K562 (cell line): ENCODE results near the gene ZNF778. TPM values are rescaled to one million over a fixed set of nuclear protein-coding genes. Genes with fewer than 3 reads are reported as not detected.

Source experiments
- ATAC-seq: fragments of 200-7000 bp; cut with Tn5 transposase; 3 replicates; pipeline ENCODE4 v1.9.1; 2020; ENCODE audit warnings: moderate library complexity
- BruUV-seq: library from RNA; stranded (reverse); fragments of 400-500 nt; replicated peaks from 2 replicates; lab custom pipeline; 2021; lab: Mats Ljungman, UMichigan
- CTCF ChIA-PET: fragments of 300-600 bp; formaldehyde crosslinking; extraction: SDS; loops from one replicate; lab custom pipeline; 2021; ENCODE audit warnings: low intra/inter-chr PET ratio; lab: Yijun Ruan, JAX
- POLR2A ChIA-PET: fragments of 300-600, 350-650 bp; sonication (Branson Sonifier 250); formaldehyde crosslinking; extraction: SDS; loops from one replicate; lab custom pipeline; 2021; ENCODE audit warnings: antibody characterized with exemption, inconsistent platforms; lab: Yijun Ruan, JAX
- DNase-seq, 4 experiments: peaks; one replicate each; pipeline versions ENCODE4 v3.0.0 to v3.0.0-alpha.2; 2011 to 2018; ENCODE audit warnings: low spot score in 3 of 4, mixed read lengths in 3 of 4; ENCODE audit errors: extremely low read depth in 1 of 4
- FAIRE-seq: peaks from 2 replicates; lab custom pipeline; 2011; peaks lifted over from hg19 to GRCh38; lab: Jason Lieb, UNC
- H2AFZ ChIP-seq: 2 replicates; pipeline ENCODE4 v1.6.0; 2011; ENCODE audit warnings: low read depth, low read length, control low read depth, inconsistent platforms
- H3K27ac ChIP-seq: fragments of 200-600 bp; 3 replicates; pipeline ENCODE4 v1.8.0; 2011; ENCODE audit warnings: low read depth, mild to moderate bottlenecking, control low read depth, inconsistent platforms, low read length, moderate library complexity, mixed read lengths; ENCODE audit errors: extremely low read depth
- H3K27me3 ChIP-seq, 2 experiments: fragments of 300-600 bp in 1 of 2; 2 replicates in 1 of 2; 3 replicates in 1 of 2; pipeline versions ENCODE4 v1.6.0 to v1.8.0; 2011; ENCODE audit warnings: inconsistent platforms in 2 of 2, low read length in 2 of 2, mild to moderate bottlenecking in 1 of 2, mixed read lengths in 1 of 2, moderate library complexity in 1 of 2; ENCODE audit not compliant: control insufficient read depth in 2 of 2, insufficient read depth in 2 of 2
- H3K36me3 ChIP-seq: fragments of 300-600 bp; 3 replicates; pipeline ENCODE4 v1.8.0; 2011; ENCODE audit warnings: mild to moderate bottlenecking, low read length, inconsistent platforms; ENCODE audit not compliant: control insufficient read depth, insufficient read depth
- H3K4me1 ChIP-seq, 2 experiments: fragments of 200-600 bp in 1 of 2; replicated peaks in 1 of 2; 2 replicates in 1 of 2; 3 replicates in 1 of 2; pipeline versions ENCODE4 v1.5.1 to v1.8.0; 2011; ENCODE audit warnings: inconsistent platforms in 2 of 2, low read length in 2 of 2, mild to moderate bottlenecking in 1 of 2, mixed read lengths in 1 of 2, moderate library complexity in 1 of 2; ENCODE audit not compliant: control insufficient read depth in 2 of 2, insufficient read depth in 2 of 2
- H3K4me2 ChIP-seq: 2 replicates; pipeline ENCODE4 v1.6.1; 2011; ENCODE audit warnings: low read length, control low read depth, inconsistent platforms, mixed read lengths; ENCODE audit not compliant: insufficient read depth
- H3K4me3 ChIP-seq: fragments of 200-600 bp; sonication (generic), shearing (Covaris generic); 2 replicates; pipeline ENCODE4 v1.5.1; 2016; ENCODE audit warnings: control low read depth, inconsistent platforms
- H3K79me2 ChIP-seq: fragments of 200-600 bp; 3 replicates; pipeline ENCODE4 v1.8.0; 2011; ENCODE audit warnings: low read length, inconsistent platforms; ENCODE audit not compliant: control insufficient read depth, insufficient read depth
- H3K9ac ChIP-seq, 2 experiments: 2 replicates each; pipeline versions ENCODE4 v1.6.0 to v1.6.1; 2011; ENCODE audit warnings: low read depth in 2 of 2, low read length in 2 of 2, control low read depth in 1 of 2, inconsistent platforms in 1 of 2, mild to moderate bottlenecking in 1 of 2, mixed read lengths in 1 of 2; ENCODE audit not compliant: insufficient read depth in 1 of 2
- H3K9me1 ChIP-seq: one replicate; pipeline ENCODE4 v1.6.0; 2011; ENCODE audit warnings: inconsistent platforms, mild to moderate bottlenecking, low read length, moderate library complexity; ENCODE audit not compliant: control insufficient read depth, insufficient read depth
- H3K9me3 ChIP-seq: replicated peaks from 2 replicates; pipeline ENCODE4 v1.5.1; 2011; ENCODE audit warnings: low read depth, low read length, inconsistent platforms; ENCODE audit not compliant: control insufficient read depth, insufficient read depth
- H4K20me1 ChIP-seq: replicated peaks from 2 replicates; pipeline ENCODE4 v1.6.1; 2011; ENCODE audit warnings: low read length, inconsistent platforms, mixed read lengths; ENCODE audit not compliant: control insufficient read depth, insufficient read depth
- BRCA1 ChIP-seq, 2 experiments: fragments of 450-650 bp in 1 of 2; sonication (generic) in 1 of 2; formaldehyde crosslinking in 1 of 2; IDR thresholded peaks; 2 replicates each; pipeline versions ENCODE4 v1.5.0 to v1.6.1; 2017 to 2020; ENCODE audit warnings: mild to moderate bottlenecking in 1 of 2, missing genetic modification reagents in 1 of 2
- CXXC5 ChIP-seq: fragments of 250-450 bp; sonication (Bioruptor Pico); IDR thresholded peaks from 2 replicates; pipeline ENCODE4 v1.8.0; 2022; ENCODE audit warnings: inconsistent platforms, mild to moderate bottlenecking, moderate library complexity
- POLR2G ChIP-seq: fragments of 200-400 bp; formaldehyde crosslinking; IDR thresholded peaks from 2 replicates; pipeline ENCODE4 v1.6.1; 2017; ENCODE audit warnings: low read depth, mild to moderate bottlenecking, antibody characterized with exemption, low read length, moderate library complexity
- RBM22 ChIP-seq: fragments of 200-400 bp; formaldehyde crosslinking; IDR thresholded peaks from 2 replicates; pipeline ENCODE4 v1.6.1; 2018; ENCODE audit warnings: low read length, low read depth; ENCODE audit not compliant: poor library complexity, severe bottlenecking
- SMARCA4 ChIP-seq: fragments of 450-650 bp; IDR thresholded peaks from 2 replicates; pipeline ENCODE4 v1.6.1; 2016
- TFE3 ChIP-seq: fragments of 450-650 bp; formaldehyde crosslinking; IDR thresholded peaks from 2 replicates; pipeline ENCODE4 v1.4.0; 2020; ENCODE audit warnings: mild to moderate bottlenecking, mixed read lengths
- THRB ChIP-seq: fragments of 450-650 bp; formaldehyde crosslinking; conservative IDR thresholded peaks from 2 replicates; pipeline ENCODE4 v1.4.0; 2022; ENCODE audit warnings: mild to moderate bottlenecking, missing genetic modification characterization
- ZBTB43 ChIP-seq: sonication (generic); formaldehyde crosslinking; IDR thresholded peaks from 2 replicates; pipeline ENCODE4 v1.8.0; 2023; ENCODE audit warnings: mild to moderate bottlenecking, missing genetic modification reagents
- WGBS: fragments of 100-300 bp; shearing (Covaris generic); methylation state at CpG from one replicate; pipeline ENCODE4 v1.1.6; 2016; ENCODE audit warnings: low coverage, mixed read lengths; ENCODE audit not compliant: insufficient coverage; ENCODE audit errors: missing lambda C conversion rate; 5-methylcytosine and 5-hydroxymethylcytosine counted together
- in situ Hi-C: fragments of 300-500 bp; cut with MboI; formaldehyde crosslinking; loops from 4 replicates; pipeline ENCODE4 v1.15.0; 2018; ENCODE audit warnings: inconsistent platforms, mixed read lengths
- intact Hi-C: fragments of 100-400 bp; cut with micrococcal nuclease; formaldehyde crosslinking; loops from 2 replicates; pipeline ENCODE4 v1.14.2; 2022
- polyA plus RNA-seq, 8 experiments: library from polyadenylated mRNA; depleted of rRNA in 4 of 8; stranded (reverse) in 5 of 8; unstranded in 3 of 8; fragments of >200 nt; fragmentation: Nextera tagmentation in 2 of 8; fragmentation: Illumina TruSeq in 1 of 8; extraction: Ambion mirVana in 2 of 8; extraction: Trizol in 1 of 8; gene quantifications; 2 replicates each; pipeline versions ENCODE4 v1.2.1 to v1.2.3, GENCODE V29; 2011 to 2014; ENCODE audit warnings: inconsistent platforms in 1 of 8, missing spikeins in 1 of 8
- total RNA-seq, 7 experiments: library from RNA; depleted of rRNA in 6 of 7; stranded (reverse); fragments of >200 nt in 6 of 7; fragmentation: Illumina TruSeq in 2 of 7; extraction: Trizol in 2 of 7; gene quantifications; 2 replicates each; pipeline versions ENCODE4 v1.2.1 to v1.2.3, GENCODE V29; 2011 to 2021; ENCODE audit warnings: low replicate concordance in 1 of 7

ZNF778 gene
- total and polyA plus RNA-seq, 9 of the 15 experiments (the other 6 are each of a cell fraction or from before 2014, with no cell fraction given): 0.70 to 60.6 (median 7.5) TPM

GRCh38 chr16:89279666-89280481 lies 62.4 kb downstream of the ZNF778 start:
- Histone ChIP-seq H3K4me2 (no peak overlapping the region), H3K9me1 (peaks cover 3% of the 10 kb centered on the region), H4K20me1 (no peaks in the 10 kb centered on the region), H3K4me3 (no peak overlapping the region), H3K27ac (no peak overlapping the region), H3K36me3 (peaks cover 88% of the 10 kb centered on the region; the same call in 2 of the 3 replicates), H3K27me3 (no peaks in the 10 kb centered on the region), H2AFZ (no peak overlapping the region), H3K79me2 (no peaks in the 10 kb centered on the region; the same call in 2 of the 3 replicates), H3K4me1 (peaks cover 0 to 17% of the 10 kb centered on the region in 2 experiments; a peak in 1 of 5 replicates), H3K9me3 (peaks cover 3% of the 10 kb centered on the region; the same call in 1 of the 2 replicates), H3K9ac (no peak overlapping the region)
- DNase-seq: no peak
- TF ChIP-seq POLR2G (peak; percentile 49), RBM22 (peak; percentile 65), SMARCA4 (no peak), BRCA1 (IDR thresholded peaks at IDR 0.05) (no peak), BRCA1 (CRISPR knock-in tag; IDR thresholded peaks at IDR 0.05) (no peak), CXXC5 (CRISPR knock-in tag) (no peak), THRB (CRISPR knock-in tag) (no peak), ZBTB43 (CRISPR knock-in tag) (no peak), TFE3 (CRISPR knock-in tag) (no peak)
- in situ Hi-C loops (no loop called here), intact Hi-C loops (no loop called here)
- ATAC-seq: peak; percentile 4
- whole genome bisulfite sequencing: 94% methylated on average over 24 of the region's 65 CpGs
- no peak for FAIRE-seq
- POLR2A ChIA-PET: interaction anchor here (1.0 kb wide), 1 partner anchor 15 kb away, joined by 3 read pairs; no protein-coding TSS in a partner anchor
- BruUV-seq: no TSS peak
- CTCF ChIA-PET: no interaction called here
